Liver (tissue), 9 donors: Measurements from ENCODE around the gene TBL1X. TPM values are rescaled to one million over a fixed set of nuclear protein-coding genes. Genes with fewer than 3 reads are reported as not detected.

Source experiments
- DNase-seq: peaks from one replicate; pipeline ENCODE4 v3.0.0-alpha.2; 2017; ENCODE audit warnings: low spot score
- H3K27ac ChIP-seq, 2 donors: one replicate each; pipeline ENCODE4 v1.7.0; 2013; ENCODE audit warnings: inconsistent platforms in 2 of 2, low read length in 2 of 2, control low read depth in 1 of 2, low read depth in 1 of 2, mild to moderate bottlenecking in 1 of 2
- H3K27me3 ChIP-seq, 4 donors: one replicate each; pipeline versions ENCODE4 v1.6.1 to v1.7.0; 2013; ENCODE audit warnings: low read length in 3 of 4, inconsistent platforms in 1 of 4, mild to moderate bottlenecking in 1 of 4, moderate library complexity in 1 of 4; ENCODE audit not compliant: control insufficient read depth in 4 of 4, insufficient read depth in 4 of 4
- H3K36me3 ChIP-seq, 4 donors: one replicate each; pipeline versions ENCODE4 v1.6.1 to v1.7.0; 2013; ENCODE audit warnings: low read length in 3 of 4, mild to moderate bottlenecking in 3 of 4, low read depth in 1 of 4, moderate library complexity in 1 of 4; ENCODE audit not compliant: control insufficient read depth in 4 of 4, insufficient read depth in 3 of 4
- H3K4me1 ChIP-seq, 4 donors: one replicate each; pipeline versions ENCODE4 v1.6.1 to v1.7.0; 2013; ENCODE audit warnings: low read length in 3 of 4, mild to moderate bottlenecking in 3 of 4, moderate library complexity in 1 of 4; ENCODE audit not compliant: control insufficient read depth in 4 of 4, insufficient read depth in 4 of 4
- H3K4me3 ChIP-seq, 3 donors: one replicate each; pipeline versions ENCODE4 v1.6.1 to v1.7.0; 2013; ENCODE audit warnings: low read length in 3 of 3, control low read depth in 1 of 3, low read depth in 1 of 3, mild to moderate bottlenecking in 1 of 3
- H3K9ac ChIP-seq, 2 donors: one replicate each; pipeline ENCODE4 v1.7.0; 2013; ENCODE audit warnings: low read length in 2 of 2, mild to moderate bottlenecking in 2 of 2, moderate library complexity in 2 of 2, control low read depth in 1 of 2, low read depth in 1 of 2
- H3K9me3 ChIP-seq, 4 donors: one replicate each; pipeline versions ENCODE4 v1.6.1 to v1.7.0; 2013; ENCODE audit warnings: low read length in 3 of 4; ENCODE audit not compliant: control insufficient read depth in 4 of 4
- ATF3 ChIP-seq: IDR thresholded peaks from 2 replicates; pipeline ENCODE4 v1.6.1; 2016; ENCODE audit warnings: antibody characterized with exemption
- EGR1 ChIP-seq, 2 donors: IDR thresholded peaks; 2 replicates each; pipeline ENCODE4 v1.6.1; 2016 to 2018; ENCODE audit warnings: antibody characterized with exemption in 2 of 2, low read depth in 2 of 2
- FOXA1 ChIP-seq: IDR thresholded peaks from 2 replicates; pipeline ENCODE4 v1.6.1; 2016; ENCODE audit warnings: antibody characterized with exemption
- FOXA2 ChIP-seq: IDR thresholded peaks from 2 replicates; pipeline ENCODE4 v1.6.1; 2016; ENCODE audit warnings: antibody characterized with exemption
- HNF4A ChIP-seq, 2 donors: conservative IDR thresholded peaks; 2 replicates each; pipeline ENCODE4 v1.6.1; 2016; ENCODE audit warnings: antibody characterized with exemption in 2 of 2, mild to moderate bottlenecking in 2 of 2
- HNF4G ChIP-seq: IDR thresholded peaks from 2 replicates; pipeline ENCODE4 v1.6.1; 2016; ENCODE audit warnings: antibody characterized with exemption
- JUND ChIP-seq, 2 donors: IDR thresholded peaks; 2 replicates each; pipeline ENCODE4 v1.6.1; 2016; ENCODE audit warnings: antibody characterized with exemption in 2 of 2
- NR2F2 ChIP-seq: IDR thresholded peaks from 2 replicates; pipeline ENCODE4 v1.6.1; 2016; ENCODE audit warnings: antibody characterized with exemption
- RAD21 ChIP-seq, 2 donors: IDR thresholded peaks; 2 replicates each; pipeline ENCODE4 v1.6.1; 2016; ENCODE audit warnings: antibody characterized with exemption in 2 of 2, mild to moderate bottlenecking in 2 of 2
- RXRA ChIP-seq, 2 donors: IDR thresholded peaks; 2 replicates each; pipeline ENCODE4 v1.6.1; 2017 to 2018; ENCODE audit warnings: antibody characterized with exemption in 2 of 2, mild to moderate bottlenecking in 1 of 2
- SP1 ChIP-seq: IDR thresholded peaks from 2 replicates; pipeline ENCODE4 v1.6.1; 2018; ENCODE audit warnings: antibody characterized with exemption, mild to moderate bottlenecking
- TAF1 ChIP-seq: conservative IDR thresholded peaks from 2 replicates; pipeline ENCODE4 v1.6.1; 2016; ENCODE audit warnings: antibody characterized with exemption, mild to moderate bottlenecking
- ZBTB33 ChIP-seq: IDR thresholded peaks from 2 replicates; pipeline ENCODE4 v1.6.1; 2016; ENCODE audit warnings: antibody characterized with exemption
- WGBS: extraction: QIAGEN DNeasy Blood & Tissue Kit; methylation state at CpG from one replicate; pipeline ENCODE4 v1.1.7; 2013; 5-methylcytosine and 5-hydroxymethylcytosine counted together
- polyA plus RNA-seq, 2 donors: library from polyadenylated mRNA; stranded (reverse) in 1 of 2; unstranded in 1 of 2; fragments of 200-250 nt in 1 of 2; fragments of >200 nt in 1 of 2; fragmentation: Nextera tagmentation in 1 of 2; extraction: Ambion mirVana in 1 of 2; gene quantifications; one replicate each; pipeline versions ENCODE4 v1.2.1 to v1.2.3, GENCODE V29; 2013 to 2015
- total RNA-seq, 2 donors: library from RNA; depleted of rRNA; stranded (reverse); fragments of >200 nt; gene quantifications; one replicate each; pipeline ENCODE4 v1.2.3, GENCODE V29; 2014
- TF ChIP-seq, protein P1 (sequence below): IDR thresholded peaks from 2 replicates; pipeline ENCODE4 v1.6.1; 2016; ENCODE audit warnings: antibody characterized with exemption
- TF ChIP-seq, protein P2 (sequence below): IDR thresholded peaks from 2 replicates; pipeline ENCODE4 v1.6.1; 2016; ENCODE audit warnings: antibody characterized with exemption, mild to moderate bottlenecking
- TF ChIP-seq, protein P3 (sequence below): fragments of 150-350 bp; IDR thresholded peaks from 2 replicates; pipeline ENCODE4 v1.5.1; 2017; ENCODE audit warnings: improper control_type of control experiment, low read depth, low read length; ENCODE audit not compliant: missing input control
- donor health status: healthy.
- donor health status: healthy.
- donor health status: healthy.
- donor health status: healthy.
- donor health status: healthy.

The TBL1X gene
- total and polyA plus RNA-seq, 4 donors = 11.2 to 15.1 (median 11.8) TPM

GRCh38 chrX:9576059-9576458 is 111.2 kb downstream of the TBL1X start:
- WGBS = 85% methylated on average over 9 of the region's 9 CpGs
- H3K36me3 ChIP-seq = no peaks in the 10 kb centered on the region
- no peak overlapping the region for H3K4me3 ChIP-seq
- H3K4me1 ChIP-seq = peaks cover 2 to 20% (median 16%) of the 10 kb centered on the region in 4 donors
- H3K9me3 ChIP-seq = no peaks in the 10 kb centered on the region
- no peak for DNase-seq
- no peaks in the 10 kb centered on the region for H3K27me3 ChIP-seq
- no peak overlapping the region for H3K27ac ChIP-seq
- no peak overlapping the region for H3K9ac ChIP-seq
- TF ChIP-seq NR2F2 = no peak
- TF ChIP-seq, protein P1, sequence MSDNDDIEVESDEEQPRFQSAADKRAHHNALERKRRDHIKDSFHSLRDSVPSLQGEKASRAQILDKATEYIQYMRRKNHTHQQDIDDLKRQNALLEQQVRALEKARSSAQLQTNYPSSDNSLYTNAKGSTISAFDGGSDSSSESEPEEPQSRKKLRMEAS = no peak
- TF ChIP-seq SP1 = no peak
- TF ChIP-seq TAF1 = no peak
- no peak for TF ChIP-seq ZBTB33
- TF ChIP-seq FOXA2 = no peak
- no peak for TF ChIP-seq JUND (IDR thresholded peaks at IDR 0.05)

DNA sequence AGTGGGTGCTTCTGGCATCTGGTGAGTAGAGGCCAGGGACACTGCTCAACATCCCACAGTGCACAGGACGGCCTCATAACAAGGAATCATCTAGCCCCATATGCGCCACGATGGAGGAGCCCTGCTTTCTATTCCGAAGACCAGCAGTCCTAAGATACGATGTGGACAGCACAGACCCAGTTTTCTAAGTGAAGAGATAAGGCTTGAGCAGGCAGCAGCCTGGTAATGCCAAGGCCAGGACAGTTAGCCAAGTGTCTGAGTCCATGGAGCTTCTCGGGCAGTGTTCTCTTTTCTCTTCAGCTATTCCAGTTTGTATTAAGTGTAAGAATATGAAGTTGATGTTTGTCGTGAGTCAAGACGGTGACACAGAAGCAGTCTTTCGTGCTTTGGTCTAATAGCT is 112.7 kb downstream of the TBL1X start:
- H3K4me1 ChIP-seq = peaks cover 0 to 20% (median 15%) of the 10 kb centered on the region in 4 donors
- WGBS = 93% methylated on average over 9 of the region's 9 CpGs
- H3K9ac ChIP-seq = no peak overlapping the region
- no peaks in the 10 kb centered on the region for H3K36me3 ChIP-seq
- H3K4me3 ChIP-seq = no peak overlapping the region
- H3K27ac ChIP-seq = no peak overlapping the region
- no peak for TF ChIP-seq RXRA (IDR thresholded peaks at IDR 0.05)
- no peak for TF ChIP-seq EGR1 (IDR thresholded peaks at IDR 0.05; ENCODE audit: low read depth in 2 of 2)
- TF ChIP-seq, protein P2, sequence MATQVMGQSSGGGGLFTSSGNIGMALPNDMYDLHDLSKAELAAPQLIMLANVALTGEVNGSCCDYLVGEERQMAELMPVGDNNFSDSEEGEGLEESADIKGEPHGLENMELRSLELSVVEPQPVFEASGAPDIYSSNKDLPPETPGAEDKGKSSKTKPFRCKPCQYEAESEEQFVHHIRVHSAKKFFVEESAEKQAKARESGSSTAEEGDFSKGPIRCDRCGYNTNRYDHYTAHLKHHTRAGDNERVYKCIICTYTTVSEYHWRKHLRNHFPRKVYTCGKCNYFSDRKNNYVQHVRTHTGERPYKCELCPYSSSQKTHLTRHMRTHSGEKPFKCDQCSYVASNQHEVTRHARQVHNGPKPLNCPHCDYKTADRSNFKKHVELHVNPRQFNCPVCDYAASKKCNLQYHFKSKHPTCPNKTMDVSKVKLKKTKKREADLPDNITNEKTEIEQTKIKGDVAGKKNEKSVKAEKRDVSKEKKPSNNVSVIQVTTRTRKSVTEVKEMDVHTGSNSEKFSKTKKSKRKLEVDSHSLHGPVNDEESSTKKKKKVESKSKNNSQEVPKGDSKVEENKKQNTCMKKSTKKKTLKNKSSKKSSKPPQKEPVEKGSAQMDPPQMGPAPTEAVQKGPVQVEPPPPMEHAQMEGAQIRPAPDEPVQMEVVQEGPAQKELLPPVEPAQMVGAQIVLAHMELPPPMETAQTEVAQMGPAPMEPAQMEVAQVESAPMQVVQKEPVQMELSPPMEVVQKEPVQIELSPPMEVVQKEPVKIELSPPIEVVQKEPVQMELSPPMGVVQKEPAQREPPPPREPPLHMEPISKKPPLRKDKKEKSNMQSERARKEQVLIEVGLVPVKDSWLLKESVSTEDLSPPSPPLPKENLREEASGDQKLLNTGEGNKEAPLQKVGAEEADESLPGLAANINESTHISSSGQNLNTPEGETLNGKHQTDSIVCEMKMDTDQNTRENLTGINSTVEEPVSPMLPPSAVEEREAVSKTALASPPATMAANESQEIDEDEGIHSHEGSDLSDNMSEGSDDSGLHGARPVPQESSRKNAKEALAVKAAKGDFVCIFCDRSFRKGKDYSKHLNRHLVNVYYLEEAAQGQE = no peak
- TF ChIP-seq, protein P1 = no peak
- TF ChIP-seq JUND (IDR thresholded peaks at IDR 0.05) = no peak
- no peak for TF ChIP-seq RAD21 (IDR thresholded peaks at IDR 0.05)
- no peak for TF ChIP-seq ZBTB33
- no peak for TF ChIP-seq SP1
- no peak for TF ChIP-seq TAF1
- TF ChIP-seq HNF4G = no peak
- no peak for TF ChIP-seq ATF3
- TF ChIP-seq FOXA1 = no peak
- no peak for TF ChIP-seq HNF4A (conservative IDR thresholded peaks at IDR 0.05)
- no peak for TF ChIP-seq FOXA2
- TF ChIP-seq, protein P3, sequence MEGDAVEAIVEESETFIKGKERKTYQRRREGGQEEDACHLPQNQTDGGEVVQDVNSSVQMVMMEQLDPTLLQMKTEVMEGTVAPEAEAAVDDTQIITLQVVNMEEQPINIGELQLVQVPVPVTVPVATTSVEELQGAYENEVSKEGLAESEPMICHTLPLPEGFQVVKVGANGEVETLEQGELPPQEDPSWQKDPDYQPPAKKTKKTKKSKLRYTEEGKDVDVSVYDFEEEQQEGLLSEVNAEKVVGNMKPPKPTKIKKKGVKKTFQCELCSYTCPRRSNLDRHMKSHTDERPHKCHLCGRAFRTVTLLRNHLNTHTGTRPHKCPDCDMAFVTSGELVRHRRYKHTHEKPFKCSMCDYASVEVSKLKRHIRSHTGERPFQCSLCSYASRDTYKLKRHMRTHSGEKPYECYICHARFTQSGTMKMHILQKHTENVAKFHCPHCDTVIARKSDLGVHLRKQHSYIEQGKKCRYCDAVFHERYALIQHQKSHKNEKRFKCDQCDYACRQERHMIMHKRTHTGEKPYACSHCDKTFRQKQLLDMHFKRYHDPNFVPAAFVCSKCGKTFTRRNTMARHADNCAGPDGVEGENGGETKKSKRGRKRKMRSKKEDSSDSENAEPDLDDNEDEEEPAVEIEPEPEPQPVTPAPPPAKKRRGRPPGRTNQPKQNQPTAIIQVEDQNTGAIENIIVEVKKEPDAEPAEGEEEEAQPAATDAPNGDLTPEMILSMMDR = no peak
- no peaks in the 10 kb centered on the region for H3K9me3 ChIP-seq
- DNase-seq = no peak
- no peaks in the 10 kb centered on the region for H3K27me3 ChIP-seq
